DMS 273 (cell line): ENCODE data around the gene DDI2.
"Not testable (repeated sequence)": the region's sequence is repeated elsewhere in the genome, so short reads cannot be mapped to it uniquely, and the experiment has no call there.

Experiments
- DNase-seq: peaks from one replicate; lab custom pipeline; 2025; ENCODE audit not compliant: unreplicated experiment; lab: John Stamatoyannopoulos, UW

DDI2 gene

GRCh38 chr1:15676688-15677661 lies 59.7 kb downstream of the DDI2 start:
- DNase-seq: no peak

GRCh38 chr1:15678578-15678977 lies 61.3 kb downstream of the DDI2 start:
- DNase-seq: no peak

- DNase-seq: no peak
These were observed 62.9 kb downstream of the DDI2 start for GRCh38 chr1:15680131-15680530.

- no peak for DNase-seq
These were observed 63.5 kb downstream of the DDI2 start for GRCh38 chr1:15680561-15681348.

- DNase-seq: no peak
These were observed 64.4 kb downstream of the DDI2 start for GRCh38 chr1:15681349-15682292.

- DNase-seq: no peak
These were observed 65.7 kb downstream of the DDI2 start for GRCh38 chr1:15682936-15683341.

- DNase-seq: no peak
These were observed 66.2 kb downstream of the DDI2 start for GRCh38 chr1:15683345-15684039.

GRCh38 chr1:15684042-15684461 lies 66.8 kb downstream of the DDI2 start, which contains the start of gene PLEKHM2:
PLEKHM2 (plus strand) TSS chr1:15684320; CDS start chr1:15684559, 239 bp downstream.
- DNase-seq: peak; percentile 73

GRCh38 chr1:15684468-15685291 lies 67.4 kb downstream of the DDI2 start:
- DNase-seq: peak; percentile 66

- DNase-seq: no peak
These were observed 68.6 kb downstream of the DDI2 start for GRCh38 chr1:15685820-15686219.

- no peak for DNase-seq
These were observed 70.2 kb downstream of the DDI2 start for GRCh38 chr1:15687446-15687845.

GRCh38 chr1:15690317-15690716 lies 73.1 kb downstream of the DDI2 start:
- no peak for DNase-seq

GRCh38 chr1:15691434-15692032 lies 74.3 kb downstream of the DDI2 start:
- DNase-seq: peak; percentile 72

- no peak for DNase-seq
These were observed 74.9 kb downstream of the DDI2 start for GRCh38 chr1:15692121-15692682.

GRCh38 chr1:15693371-15693770 lies 76.1 kb downstream of the DDI2 start:
- DNase-seq: peak; percentile 82

GRCh38 chr1:15696956-15697521 lies 79.8 kb downstream of the DDI2 start:
- DNase-seq: no peak

- DNase-seq: no peak
These were observed 80.9 kb downstream of the DDI2 start for GRCh38 chr1:15698201-15698600.

GRCh38 chr1:15699321-15699720 lies 82.1 kb downstream of the DDI2 start:
- DNase-seq: not testable (repeated sequence)
